Upper lobe of left lung (tissue), 4 donors: ENCODE measurements around the gene CARD9.

ENCODE experiments used
- CTCF ChIP-seq, 6 experiments: fragments of 450-650 bp in 4 of 6; fragments of 200-600 bp in 2 of 6; sonication (generic) in 2 of 6; IDR thresholded peaks; one replicate each; pipeline ENCODE4 v1.5.1; 2016 to 2019; ENCODE audit warnings: antibody characterized with exemption in 6 of 6
- POLR2A ChIP-seq, 4 donors: fragments of 450-650 bp; IDR thresholded peaks; one replicate each; pipeline ENCODE4 v1.5.1; 2016 to 2017; ENCODE audit warnings: antibody characterized with exemption in 4 of 4, mild to moderate bottlenecking in 2 of 4

- TF ChIP-seq CTCF (IDR thresholded peaks at IDR 0.05) (no peak), POLR2A (IDR thresholded peaks at IDR 0.05) (no peak)
These were observed 21.0 kb upstream of the CARD9 start for GRCh38 chr9:136394312-136395019.
